PC-3 (cell line): ENCODE measurements around the gene ZFPM1. TPM values are rescaled to one million over a fixed set of nuclear protein-coding genes. Genes with fewer than 3 reads are reported as not detected.

Experiments used
- ATAC-seq: fragments of 200-7000 bp; cut with Tn5 transposase; 2 replicates; pipeline ENCODE4 v1.9.1; 2020; ENCODE audit warnings: mild to moderate bottlenecking, moderate library complexity
- BruUV-seq: library from RNA; stranded (reverse); fragments of 400-500 nt; replicated peaks from 2 replicates; lab custom pipeline; 2021; lab: Mats Ljungman, UMichigan
- CTCF ChIA-PET: fragments of 300-600 bp; sonication (Branson Sonifier 250); formaldehyde crosslinking; loops from one replicate; lab custom pipeline; 2022; ENCODE audit warnings: antibody characterized with exemption; lab: Charles Lee
- POLR2A ChIA-PET: fragments of 300-600 bp; sonication (Branson Sonifier 250); formaldehyde crosslinking; loops from one replicate; lab custom pipeline; 2022; ENCODE audit warnings: antibody characterized with exemption; ENCODE audit not compliant: unreplicated experiment; lab: Charles Lee
- DNase-seq: peaks from one replicate; pipeline ENCODE4 v3.0.0-alpha.2; 2015
- H2AFZ ChIP-seq: fragments of 300-600 bp; sonication (generic); 2 replicates; pipeline ENCODE4 v1.6.0; 2016; ENCODE audit warnings: antibody characterized with exemption, low read length
- H3F3A ChIP-seq: fragments of 300-600 bp; sonication (generic); one replicate; pipeline ENCODE4 v1.6.0; 2017; ENCODE audit warnings: antibody characterized with exemption, low read length, control low read depth, mild to moderate bottlenecking; ENCODE audit not compliant: unreplicated experiment
- H3K27ac ChIP-seq: fragments of 300-600 bp; sonication (generic); 2 replicates; pipeline ENCODE4 v1.5.1; 2016; ENCODE audit warnings: mild to moderate bottlenecking, low read length
- H3K27me3 ChIP-seq: fragments of 300-600 bp; sonication (generic); 2 replicates; pipeline ENCODE4 v1.6.1; 2016; ENCODE audit warnings: low read length, mixed read lengths
- H3K36me3 ChIP-seq: fragments of 300-600 bp; sonication (generic); 2 replicates; pipeline ENCODE4 v1.6.1; 2016; ENCODE audit warnings: low read depth, mixed run types, low read length, mixed read lengths
- H3K4me1 ChIP-seq: fragments of 300-600 bp; sonication (generic); 2 replicates; pipeline ENCODE4 v1.5.1; 2016; ENCODE audit warnings: low read length; ENCODE audit not compliant: insufficient read depth
- H3K4me2 ChIP-seq: fragments of 300-600 bp; sonication (generic); 2 replicates; pipeline ENCODE4 v1.6.0; 2016; ENCODE audit warnings: low read length
- H3K4me3 ChIP-seq: fragments of 300-600 bp; sonication (generic); 2 replicates; pipeline ENCODE4 v1.5.1; 2016; ENCODE audit warnings: mild to moderate bottlenecking, low read length, mixed read lengths
- H3K79me2 ChIP-seq: fragments of 300-600 bp; sonication (generic); 2 replicates; pipeline ENCODE4 v1.6.1; 2017; ENCODE audit warnings: low read length, mixed read lengths
- H3K9ac ChIP-seq: fragments of 300-600 bp; sonication (generic); 2 replicates; pipeline ENCODE4 v1.6.0; 2016; ENCODE audit warnings: mild to moderate bottlenecking, low read length
- H3K9me2 ChIP-seq: fragments of 300-600 bp; sonication (generic); replicated peaks from 2 replicates; pipeline ENCODE4 v1.6.1; 2016; ENCODE audit warnings: mixed run types, low read length, mixed read lengths
- H3K9me3 ChIP-seq: fragments of 300-600 bp; sonication (generic); 2 replicates; pipeline ENCODE4 v1.6.1; 2016; ENCODE audit warnings: low read length, mixed read lengths
- H4K20me1 ChIP-seq: fragments of 300-600 bp; sonication (generic); 2 replicates; pipeline ENCODE4 v1.6.1; 2016; ENCODE audit warnings: low read length, mixed read lengths
- CTCF ChIP-seq: fragments of 300-600 bp; sonication (generic); conservative IDR thresholded peaks from 2 replicates; pipeline ENCODE4 v1.5.1; 2017; ENCODE audit warnings: antibody characterized with exemption, low read depth, mild to moderate bottlenecking, low read length
- EZH2 ChIP-seq: fragments of 300-600 bp; sonication (generic); IDR thresholded peaks from one replicate; pipeline ENCODE4 v1.6.1; 2017; ENCODE audit warnings: antibody characterized with exemption, mild to moderate bottlenecking, low read length; ENCODE audit not compliant: unreplicated experiment
- EZH2phosphoT487 ChIP-seq: fragments of 300-600 bp; sonication (generic); IDR thresholded peaks from 2 replicates; pipeline ENCODE4 v1.6.1; 2018; ENCODE audit warnings: mild to moderate bottlenecking, antibody characterized with exemption, low read length, borderline replicate concordance
- intact Hi-C: fragments of 100-400 bp; cut with micrococcal nuclease; formaldehyde crosslinking; loops from 2 replicates; pipeline ENCODE4 v1.9.0; 2023
- total RNA-seq: library from RNA; depleted of rRNA; stranded (reverse); fragments of >200 nt; gene quantifications from 2 replicates; pipeline ENCODE4 v1.2.3, GENCODE V29; 2014

ZFPM1 gene
- total RNA-seq, 1 experiment from 2014 or later, result 4.6 TPM

GRCh38 chr16:88539652-88540345 lies 86.7 kb downstream of the ZFPM1 start:
- peaks cover 8% of the 10 kb centered on the region; the same call in 1 of the 2 replicates for H3K79me2 ChIP-seq
- BruUV-seq, result no TSS peak
- H3K4me1 ChIP-seq, result 0 out of 2 replicates have a peak, but pooled peaks cover 6% of the 10 kb centered on the region
- ChIA-PET POLR2A (no interaction called here), CTCF (interaction anchor here (0.7 kb wide), 1 partner anchor 21 kb away, joined by 7 read pairs; no protein-coding TSS in a partner anchor)
- ATAC-seq (peak; percentile 54), DNase-seq (no peak)
- H3K4me3 ChIP-seq, result no peak overlapping the region
- no peaks in the 10 kb centered on the region for H4K20me1 ChIP-seq
- no peaks in the 10 kb centered on the region for H3K9me2 ChIP-seq
- no peak overlapping the region for H2AFZ ChIP-seq
- intact Hi-C loops, result no loop called here
- TF ChIP-seq EZH2 (no peak), CTCF (0 out of 2 replicates have a peak, but pooled peaks have one; percentile 9)
- H3K36me3 ChIP-seq, result no peaks in the 10 kb centered on the region
- H3K27me3 ChIP-seq, result peaks cover 10% of the 10 kb centered on the region
- H3K4me2 ChIP-seq, result no peak overlapping the region
- no peak overlapping the region for H3K27ac ChIP-seq
- no peak overlapping the region for H3K9ac ChIP-seq
- H3K9me3 ChIP-seq, result no peaks in the 10 kb centered on the region
- H3F3A ChIP-seq, result no peaks in the 10 kb centered on the region

GRCh38 chr16:88540346-88540977 lies 87.4 kb downstream of the ZFPM1 start:
- H2AFZ ChIP-seq, result no peak overlapping the region
- ATAC-seq (no peak), DNase-seq (no peak)
- TF ChIP-seq EZH2phosphoT487 (no peak), EZH2 (no peak), CTCF (no peak)
- no peaks in the 10 kb centered on the region for H3K9me2 ChIP-seq
- no peaks in the 10 kb centered on the region for H3K9me3 ChIP-seq
- peaks cover 12% of the 10 kb centered on the region for H3K27me3 ChIP-seq
- peaks cover 1% of the 10 kb centered on the region; the same call in 1 of the 2 replicates for H3K79me2 ChIP-seq
- no TSS peak for BruUV-seq
- no peak overlapping the region for H3K27ac ChIP-seq
- H3F3A ChIP-seq, result no peaks in the 10 kb centered on the region
- H3K4me2 ChIP-seq, result no peak overlapping the region
- no peak overlapping the region for H3K9ac ChIP-seq
- CTCF ChIA-PET, result interaction anchor here (0.7 kb wide), 1 partner anchor 20 kb away, joined by 7 read pairs; no protein-coding TSS in a partner anchor
- intact Hi-C loops, result no loop called here
- no peaks in the 10 kb centered on the region for H4K20me1 ChIP-seq
- H3K4me3 ChIP-seq, result no peak overlapping the region
- H3K36me3 ChIP-seq, result no peaks in the 10 kb centered on the region
- no peaks in the 10 kb centered on the region for H3K4me1 ChIP-seq
- POLR2A ChIA-PET, result no interaction called here
